GM23338 (cell line): ENCODE data around the gene FXYD2. TPM values are rescaled to one million over a fixed set of nuclear protein-coding genes. Genes with fewer than 3 reads are reported as not detected.

Experiments used
- ATAC-seq: fragments of 200-7000 bp; cut with Tn5 transposase; 3 replicates; pipeline ENCODE4 v1.9.1; 2020
- DNase-seq: peaks from one replicate; pipeline ENCODE4 v3.0.0-alpha.2; 2015; ENCODE audit warnings: low spot score
- H2AFZ ChIP-seq: fragments of 200-600 bp; sonication (generic); 2 replicates; pipeline ENCODE4 v1.8.0; 2016; ENCODE audit warnings: antibody characterized with exemption, mild to moderate bottlenecking, moderate library complexity
- H3F3A ChIP-seq: fragments of 200-600 bp; sonication (generic); replicated peaks from 2 replicates; pipeline ENCODE4 v1.8.0; 2017; ENCODE audit warnings: antibody characterized with exemption, mixed run types, low read depth
- H3K27ac ChIP-seq: fragments of 200-600 bp; sonication (generic); 2 replicates; pipeline ENCODE4 v1.6.1; 2016; ENCODE audit warnings: low read depth
- H3K27me3 ChIP-seq: fragments of 200-600 bp; sonication (generic); 2 replicates; pipeline ENCODE4 v1.8.0; 2016; ENCODE audit warnings: mild to moderate bottlenecking, mixed run types, moderate library complexity; ENCODE audit not compliant: insufficient read depth
- H3K36me3 ChIP-seq: fragments of 200-600 bp; sonication (generic); 2 replicates; pipeline ENCODE4 v1.8.0; 2016; ENCODE audit warnings: mild to moderate bottlenecking; ENCODE audit not compliant: insufficient read depth
- H3K4me1 ChIP-seq: fragments of 200-600 bp; sonication (generic); 2 replicates; pipeline ENCODE4 v1.8.0; 2016; ENCODE audit warnings: mild to moderate bottlenecking, moderate library complexity; ENCODE audit not compliant: insufficient read depth
- H3K4me2 ChIP-seq: fragments of 200-600 bp; sonication (generic); 2 replicates; pipeline ENCODE4 v1.7.1; 2017; ENCODE audit warnings: mixed run types
- H3K4me3 ChIP-seq: fragments of 200-600 bp; sonication (generic); 2 replicates; pipeline ENCODE4 v1.6.1; 2016; ENCODE audit warnings: mixed run types
- H3K79me2 ChIP-seq: fragments of 200-600 bp; sonication (generic); replicated peaks from 2 replicates; pipeline ENCODE4 v1.8.0; 2017; ENCODE audit warnings: mild to moderate bottlenecking; ENCODE audit not compliant: insufficient read depth
- H3K9me2 ChIP-seq: fragments of 200-600 bp; sonication (generic); 2 replicates; pipeline ENCODE4 v1.8.0; 2017; ENCODE audit not compliant: insufficient read depth
- H4K20me1 ChIP-seq: fragments of 200-600 bp; sonication (generic); replicated peaks from 2 replicates; pipeline ENCODE4 v1.8.0; 2017; ENCODE audit warnings: mild to moderate bottlenecking; ENCODE audit not compliant: insufficient read depth
- H3K27ac Mint-ChIP-seq: 2 replicates; pipeline ENCODE4 v1.8.0; 2020; ENCODE audit warnings: inconsistent platforms, mild to moderate bottlenecking, moderate library complexity, mixed read lengths
- H3K27me3 Mint-ChIP-seq: 3 replicates; pipeline ENCODE4 v1.8.0; 2022; ENCODE audit warnings: low read depth, mild to moderate bottlenecking, moderate library complexity, mixed read lengths, inconsistent platforms; ENCODE audit not compliant: insufficient read depth, poor library complexity
- H3K36me3 Mint-ChIP-seq: 3 replicates; pipeline ENCODE4 v1.8.0; 2021; ENCODE audit warnings: low read depth, mild to moderate bottlenecking, inconsistent platforms, moderate library complexity, mixed read lengths
- H3K4me1 Mint-ChIP-seq: 3 replicates; pipeline ENCODE4 v1.8.0; 2020; ENCODE audit warnings: mild to moderate bottlenecking, inconsistent platforms, mixed read lengths
- H3K4me3 Mint-ChIP-seq: 3 replicates; pipeline ENCODE4 v1.8.0; 2021; ENCODE audit warnings: moderate library complexity, mild to moderate bottlenecking, inconsistent platforms, mixed read lengths
- H3K9me3 Mint-ChIP-seq: 3 replicates; pipeline ENCODE4 v1.8.0; 2020; ENCODE audit warnings: moderate library complexity, mild to moderate bottlenecking, inconsistent platforms, mixed read lengths
- CREB1 ChIP-seq: fragments of 250-450 bp; sonication (Bioruptor Pico); IDR thresholded peaks from 2 replicates; pipeline ENCODE4 v1.5.0; 2020; ENCODE audit warnings: low read depth, mild to moderate bottlenecking, moderate library complexity
- CTCF ChIP-seq, 2 experiments: fragments of 200-600 bp in 1 of 2; sonication (generic) in 1 of 2; conservative IDR thresholded peaks; 2 replicates each; pipeline versions ENCODE4 v1.5.1 to v1.6.1; 2016 to 2017; ENCODE audit warnings: antibody characterized with exemption in 2 of 2, low read depth in 2 of 2, mild to moderate bottlenecking in 2 of 2, moderate library complexity in 1 of 2
- ETS1 ChIP-seq: IDR thresholded peaks from 2 replicates; pipeline ENCODE4 v1.6.1; 2016; ENCODE audit warnings: antibody characterized with exemption
- EZH2 ChIP-seq: fragments of 200-600 bp; sonication (generic); IDR thresholded peaks from one replicate; pipeline ENCODE4 v1.8.0; 2017; ENCODE audit warnings: antibody characterized with exemption, mild to moderate bottlenecking, low read depth; ENCODE audit not compliant: unreplicated experiment
- EZH2phosphoT487 ChIP-seq: fragments of 200-600 bp; sonication (generic); IDR thresholded peaks from one replicate; pipeline ENCODE4 v1.8.1; 2018; ENCODE audit warnings: antibody characterized with exemption; ENCODE audit not compliant: unreplicated experiment
- JUNB ChIP-seq: IDR thresholded peaks from one replicate; pipeline ENCODE4 v1.6.1; 2016; ENCODE audit warnings: antibody characterized with exemption; ENCODE audit not compliant: unreplicated experiment
- NANOG ChIP-seq: IDR thresholded peaks from 2 replicates; pipeline ENCODE4 v1.6.1; 2016; ENCODE audit warnings: antibody characterized with exemption, borderline replicate concordance
- POLR2AphosphoS5 ChIP-seq: IDR thresholded peaks from 2 replicates; pipeline ENCODE4 v1.6.1; 2016; ENCODE audit warnings: antibody characterized with exemption, low read depth
- REST ChIP-seq: IDR thresholded peaks from one replicate; pipeline ENCODE4 v1.6.1; 2018; ENCODE audit warnings: antibody characterized with exemption; ENCODE audit not compliant: unreplicated experiment
- STAT1 ChIP-seq: IDR thresholded peaks from one replicate; pipeline ENCODE4 v1.6.1; 2016; ENCODE audit warnings: antibody characterized with exemption; ENCODE audit not compliant: unreplicated experiment
- ZNF114 ChIP-seq: fragments of 250-450 bp; sonication (Bioruptor Pico); IDR thresholded peaks from 2 replicates; pipeline ENCODE4 v1.5.0; 2020; ENCODE audit warnings: mild to moderate bottlenecking, moderate library complexity
- ZNF331 ChIP-seq: fragments of 250-450 bp; sonication (Bioruptor Pico); IDR thresholded peaks from 2 replicates; pipeline ENCODE4 v1.5.0; 2020; ENCODE audit warnings: low read depth, mild to moderate bottlenecking, moderate library complexity
- ZNF462 ChIP-seq: fragments of 250-450 bp; sonication (Bioruptor Pico); IDR thresholded peaks from 2 replicates; pipeline ENCODE4 v1.5.0; 2020; ENCODE audit warnings: mild to moderate bottlenecking, moderate library complexity
- polyA plus RNA-seq: library from polyadenylated mRNA; unstranded; fragments of >200 nt; fragmentation: Nextera tagmentation; extraction: Ambion mirVana; gene quantifications from 2 replicates; pipeline ENCODE4 v1.2.1, GENCODE V29; 2016
- total RNA-seq: library from RNA; depleted of rRNA; stranded (reverse); fragments of >200 nt; shearing (Covaris generic); gene quantifications from 2 replicates; pipeline ENCODE4 v1.2.3, GENCODE V29; 2014

The FXYD2 gene
- total and polyA plus RNA-seq, 2 experiments from 2014 or later: 0.59 to 1.4 TPM

GRCh38 chr11:117869604-117870003 is 45.1 kb upstream of the FXYD2 start:
- peak overlapping the region; percentile 67; the same call in 1 of the 2 replicates for H3K4me2 ChIP-seq
- no peaks in the 10 kb centered on the region for H3K9me2 ChIP-seq
- Mint-ChIP-seq H3K27ac (no peak overlapping the region), H3K4me3 (peak overlapping the region; percentile 10; the same call in 1 of the 3 replicates), H3K4me1 (peaks cover 50% of the 10 kb centered on the region), H3K9me3 (no peaks in the 10 kb centered on the region), H3K36me3 (no peaks in the 10 kb centered on the region), H3K27me3 (peaks cover 2% of the 10 kb centered on the region)
- ATAC-seq: peak; percentile 10
- H3K27me3 ChIP-seq: no peaks in the 10 kb centered on the region
- peaks cover 36% of the 10 kb centered on the region for H3K4me1 ChIP-seq
- no peak overlapping the region for H2AFZ ChIP-seq
- H3K4me3 ChIP-seq: no peak overlapping the region
- H3K36me3 ChIP-seq: no peaks in the 10 kb centered on the region
- DNase-seq: no peak
- no peaks in the 10 kb centered on the region for H3F3A ChIP-seq
- no peak for TF ChIP-seq NANOG
- TF ChIP-seq CTCF (conservative IDR thresholded peaks at IDR 0.05; ENCODE audit: low read depth in 2 of 2): no peak
- TF ChIP-seq EZH2: no peak
- TF ChIP-seq ZNF331 (CRISPR knock-in tag): no peak
- no peak for TF ChIP-seq ETS1
- TF ChIP-seq POLR2AphosphoS5: no peak
- no peak for TF ChIP-seq STAT1
- no peak for TF ChIP-seq EZH2phosphoT487
- no peak for TF ChIP-seq ZNF114 (CRISPR knock-in tag)
- TF ChIP-seq ZNF462 (CRISPR knock-in tag): no peak
- no peak for TF ChIP-seq CREB1 (CRISPR knock-in tag)
- no peak for TF ChIP-seq REST
- no peak for TF ChIP-seq JUNB
- H3K79me2 ChIP-seq: peaks cover 25% of the 10 kb centered on the region
- no peak overlapping the region for H3K27ac ChIP-seq
- H4K20me1 ChIP-seq: peaks cover 19% of the 10 kb centered on the region
